SK-N-SH (cell line): ENCODE measurements around the gene TMEM254. TPM values are rescaled to one million over a fixed set of nuclear protein-coding genes. Genes with fewer than 3 reads are reported as not detected.

ENCODE experiments used
- CTCF ChIA-PET: fragments of 300-600, 350-600 bp; formaldehyde crosslinking; extraction: SDS; loops from one replicate; lab custom pipeline; 2021; lab: Yijun Ruan, JAX
- POLR2A ChIA-PET: fragments of 350-600 bp; sonication (Branson Sonifier 250); formaldehyde crosslinking; extraction: SDS; loops from one replicate; lab custom pipeline; 2020; ENCODE audit warnings: antibody characterized with exemption, inconsistent platforms; lab: Yijun Ruan, JAX
- DNase-seq: peaks from one replicate; pipeline ENCODE4 v3.0.0; 2012
- H2AFZ ChIP-seq: fragments of 200-600 bp; sonication (generic); 2 replicates; pipeline ENCODE4 v1.8.1; 2016; ENCODE audit warnings: antibody characterized with exemption, mild to moderate bottlenecking, low read depth
- H3F3A ChIP-seq: fragments of 200-600 bp; sonication (generic); replicated peaks from 2 replicates; pipeline ENCODE3; 2016; ENCODE audit warnings: antibody characterized with exemption, mild to moderate bottlenecking; ENCODE audit not compliant: insufficient read depth
- H3K27ac ChIP-seq, 2 experiments: fragments of 200-500 bp in 1 of 2; fragments of 200-600 bp in 1 of 2; sonication (Bioruptor generic) in 1 of 2; sonication (generic), shearing (Covaris generic) in 1 of 2; 2 replicates each; pipeline versions ENCODE4 v1.5.1 to v1.6.1; 2014 to 2016; ENCODE audit warnings: low read depth in 2 of 2, inconsistent platforms in 1 of 2, low read length in 1 of 2, mild to moderate bottlenecking in 1 of 2, mixed read lengths in 1 of 2
- H3K27me3 ChIP-seq: fragments of 200-600 bp; sonication (generic), shearing (Covaris generic); 2 replicates; pipeline ENCODE4 v1.6.1; 2016; ENCODE audit warnings: mixed run types; ENCODE audit not compliant: insufficient read depth
- H3K36me3 ChIP-seq, 2 experiments: fragments of 200-500 bp in 1 of 2; fragments of 200-600 bp in 1 of 2; sonication (Bioruptor generic) in 1 of 2; sonication (generic) in 1 of 2; replicated peaks in 1 of 2; 2 replicates each; pipeline versions ENCODE3 to v1.5.1; 2014 to 2016; ENCODE audit warnings: low read length in 1 of 2, mild to moderate bottlenecking in 1 of 2; ENCODE audit not compliant: insufficient read depth in 2 of 2, control insufficient read depth in 1 of 2
- H3K4me1 ChIP-seq, 2 experiments: fragments of 200-500 bp in 1 of 2; fragments of 200-600 bp in 1 of 2; sonication (Bioruptor generic) in 1 of 2; sonication (generic), shearing (Covaris generic) in 1 of 2; 2 replicates each; pipeline versions ENCODE4 v1.5.1 to v1.6.1; 2014 to 2016; ENCODE audit warnings: low read depth in 1 of 2, low read length in 1 of 2, mixed run types in 1 of 2; ENCODE audit not compliant: insufficient read depth in 2 of 2, control insufficient read depth in 1 of 2
- H3K4me2 ChIP-seq: fragments of 200-600 bp; sonication (generic), shearing (Covaris generic); 2 replicates; pipeline ENCODE4 v1.6.1; 2017; ENCODE audit warnings: mixed run types
- H3K4me3 ChIP-seq, 2 experiments: fragments of 200-500 bp in 1 of 2; fragments of 200-600 bp in 1 of 2; sonication (Bioruptor generic) in 1 of 2; sonication (generic), shearing (Covaris generic) in 1 of 2; 2 replicates each; pipeline versions ENCODE4 v1.5.1 to v1.8.1; 2014 to 2016; ENCODE audit warnings: low read depth in 2 of 2, inconsistent platforms in 1 of 2, low read length in 1 of 2, mild to moderate bottlenecking in 1 of 2, mixed read lengths in 1 of 2, moderate library complexity in 1 of 2
- H3K79me2 ChIP-seq: fragments of 200-600 bp; sonication (generic); 2 replicates; pipeline ENCODE4 v1.8.1; 2017; ENCODE audit warnings: mild to moderate bottlenecking; ENCODE audit not compliant: insufficient read depth
- H3K9ac ChIP-seq: fragments of 200-600 bp; sonication (generic); 2 replicates; pipeline ENCODE4 v1.6.1; 2017; ENCODE audit warnings: mixed run types
- H3K9me2 ChIP-seq: fragments of 200-600 bp; sonication (generic); 2 replicates; pipeline ENCODE4 v1.6.1; 2017; ENCODE audit warnings: mixed run types
- H3K9me3 ChIP-seq: fragments of 200-600 bp; sonication (generic); 2 replicates; pipeline ENCODE4 v1.6.1; 2017; ENCODE audit warnings: mixed run types, mild to moderate bottlenecking, moderate library complexity
- H4K20me1 ChIP-seq: fragments of 200-600 bp; sonication (generic); 2 replicates; pipeline ENCODE4 v1.6.1; 2017; ENCODE audit warnings: mild to moderate bottlenecking, mixed run types; ENCODE audit not compliant: insufficient read depth
- CHD2 ChIP-seq: fragments of 150-350 bp; IDR thresholded peaks from 2 replicates; pipeline ENCODE4 v1.6.1; 2018; ENCODE audit warnings: low read length; ENCODE audit not compliant: partially characterized antibody
- ELF1 ChIP-seq: IDR thresholded peaks from 2 replicates; pipeline ENCODE4 v1.4.0; 2012
- EZH2phosphoT487 ChIP-seq: fragments of 200-600 bp; sonication (generic); IDR thresholded peaks from 2 replicates; pipeline ENCODE4 v1.6.1; 2017; ENCODE audit warnings: low read depth, mixed run types, mild to moderate bottlenecking, antibody characterized with exemption, moderate library complexity, borderline replicate concordance
- JUND ChIP-seq: IDR thresholded peaks from 2 replicates; pipeline ENCODE4 v1.4.0; 2012
- MEF2A ChIP-seq: IDR thresholded peaks from 2 replicates; pipeline ENCODE4 v1.4.0; 2012; ENCODE audit warnings: low read depth, borderline replicate concordance
- MXI1 ChIP-seq: IDR thresholded peaks from 2 replicates; pipeline ENCODE4 v1.6.1; 2012; ENCODE audit warnings: mild to moderate bottlenecking, low read depth, low read length, improper control_type of control experiment
- NFIC ChIP-seq: IDR thresholded peaks from 2 replicates; pipeline ENCODE4 v1.4.0; 2012; ENCODE audit warnings: borderline replicate concordance
- RAD21 ChIP-seq: IDR thresholded peaks from 2 replicates; pipeline ENCODE4 v1.6.1; 2012; ENCODE audit warnings: mild to moderate bottlenecking, low read length
- RCOR1 ChIP-seq: fragments of 150-350 bp; IDR thresholded peaks from 2 replicates; pipeline ENCODE4 v1.6.1; 2017; ENCODE audit warnings: antibody characterized with exemption, low read length
- RFX5 ChIP-seq: IDR thresholded peaks from 2 replicates; pipeline ENCODE4 v1.6.1; 2012; ENCODE audit warnings: mild to moderate bottlenecking, improper control_type of control experiment, low read length
- SIN3A ChIP-seq: IDR thresholded peaks from 2 replicates; pipeline ENCODE4 v1.6.1; 2012; ENCODE audit warnings: low read depth, mild to moderate bottlenecking, low read length, moderate library complexity, borderline replicate concordance
- TAF1 ChIP-seq: IDR thresholded peaks from 2 replicates; pipeline ENCODE4 v1.6.1; 2012; ENCODE audit warnings: low read depth, mild to moderate bottlenecking, low read length, moderate library complexity, borderline replicate concordance
- YY1 ChIP-seq: IDR thresholded peaks from 2 replicates; pipeline ENCODE4 v1.4.0; 2012; ENCODE audit warnings: low read depth, mild to moderate bottlenecking
- WGBS: methylation state at CpG from one replicate; pipeline ENCODE4 v1.1.6; 2017; ENCODE audit warnings: low lambda C conversion rate; 5-methylcytosine and 5-hydroxymethylcytosine counted together
- polyA plus RNA-seq, 3 experiments: library from polyadenylated mRNA; depleted of rRNA; stranded (reverse); fragments of >200 nt; gene quantifications; 2 replicates each; pipeline ENCODE4 v1.2.3, GENCODE V29; 2012
- TF ChIP-seq, protein P1 (sequence below): fragments of 150-350 bp; IDR thresholded peaks from 2 replicates; pipeline ENCODE4 v1.6.1; 2017; ENCODE audit warnings: antibody characterized with exemption, low read length, low read depth, borderline replicate concordance
- TF ChIP-seq, protein P2 (sequence below): IDR thresholded peaks from 2 replicates; pipeline ENCODE4; 2012
- TF ChIP-seq, protein P3 (sequence below): IDR thresholded peaks from 2 replicates; pipeline ENCODE4 v1.4.0; 2012; ENCODE audit warnings: low read depth, borderline replicate concordance
- TF ChIP-seq, protein P4 (sequence below): IDR thresholded peaks from 2 replicates; pipeline ENCODE4 v1.4.0; 2012; ENCODE audit warnings: low read depth
- TF ChIP-seq, protein P5 (sequence below): fragments of 150-350 bp; IDR thresholded peaks from 2 replicates; pipeline ENCODE4 v1.6.1; 2016; ENCODE audit warnings: mild to moderate bottlenecking, low read depth, low read length
- TF ChIP-seq, protein P6 (sequence below): IDR thresholded peaks from 2 replicates; pipeline ENCODE4 v1.4.0; 2012; ENCODE audit warnings: low read depth, borderline replicate concordance

TMEM254 gene
- polyA plus RNA-seq, 1 of the 3 experiments (the other 2 are of a cell fraction), result 20.5 TPM

DNA sequence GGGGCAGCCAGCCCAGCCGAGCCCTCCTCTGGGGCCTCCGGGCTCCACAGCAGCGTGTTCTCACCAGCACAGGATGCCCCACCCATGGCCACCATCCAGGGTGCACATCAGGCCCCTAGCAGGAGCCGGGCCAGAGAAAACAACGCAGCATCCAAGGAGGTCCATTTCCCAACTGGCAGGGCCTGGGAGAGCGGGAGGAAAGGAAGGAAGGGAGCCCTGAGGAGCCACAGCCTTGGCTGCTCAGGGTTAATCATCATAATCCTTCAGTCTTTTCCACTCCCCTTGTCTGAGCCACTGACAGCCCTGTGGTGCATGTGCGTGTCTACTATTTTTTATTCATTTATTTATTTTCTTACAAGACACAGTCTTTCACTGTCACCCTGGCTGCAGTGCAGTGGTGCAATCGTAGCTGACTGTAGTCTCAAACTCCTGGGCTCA, 57.7 kb downstream of the TMEM254 start:
- no peaks in the 10 kb centered on the region for H3K9me2 ChIP-seq
- H3K27me3 ChIP-seq, result peaks cover 23% of the 10 kb centered on the region; the same call in 1 of the 2 replicates
- CTCF ChIA-PET, result no interaction called here
- no peaks in the 10 kb centered on the region for H4K20me1 ChIP-seq
- no peaks in the 10 kb centered on the region; a peak in 1 of 4 replicates for H3K4me1 ChIP-seq
- TF ChIP-seq, protein P1, sequence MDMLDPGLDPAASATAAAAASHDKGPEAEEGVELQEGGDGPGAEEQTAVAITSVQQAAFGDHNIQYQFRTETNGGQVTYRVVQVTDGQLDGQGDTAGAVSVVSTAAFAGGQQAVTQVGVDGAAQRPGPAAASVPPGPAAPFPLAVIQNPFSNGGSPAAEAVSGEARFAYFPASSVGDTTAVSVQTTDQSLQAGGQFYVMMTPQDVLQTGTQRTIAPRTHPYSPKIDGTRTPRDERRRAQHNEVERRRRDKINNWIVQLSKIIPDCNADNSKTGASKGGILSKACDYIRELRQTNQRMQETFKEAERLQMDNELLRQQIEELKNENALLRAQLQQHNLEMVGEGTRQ, result no peak
- TF ChIP-seq EZH2phosphoT487 (no peak), ELF1 (no peak), CHD2 (no peak), JUND (no peak), SIN3A (no peak), RCOR1 (no peak), RFX5 (no peak), MXI1 (no peak), NFIC (no peak), MEF2A (no peak), RAD21 (no peak), TAF1 (no peak), YY1 (no peak)
- TF ChIP-seq, protein P2, sequence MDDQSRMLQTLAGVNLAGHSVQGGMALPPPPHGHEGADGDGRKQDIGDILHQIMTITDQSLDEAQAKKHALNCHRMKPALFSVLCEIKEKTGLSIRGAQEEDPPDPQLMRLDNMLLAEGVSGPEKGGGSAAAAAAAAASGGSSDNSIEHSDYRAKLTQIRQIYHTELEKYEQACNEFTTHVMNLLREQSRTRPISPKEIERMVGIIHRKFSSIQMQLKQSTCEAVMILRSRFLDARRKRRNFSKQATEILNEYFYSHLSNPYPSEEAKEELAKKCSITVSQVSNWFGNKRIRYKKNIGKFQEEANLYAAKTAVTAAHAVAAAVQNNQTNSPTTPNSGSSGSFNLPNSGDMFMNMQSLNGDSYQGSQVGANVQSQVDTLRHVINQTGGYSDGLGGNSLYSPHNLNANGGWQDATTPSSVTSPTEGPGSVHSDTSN, result no peak
- TF ChIP-seq, protein P3, sequence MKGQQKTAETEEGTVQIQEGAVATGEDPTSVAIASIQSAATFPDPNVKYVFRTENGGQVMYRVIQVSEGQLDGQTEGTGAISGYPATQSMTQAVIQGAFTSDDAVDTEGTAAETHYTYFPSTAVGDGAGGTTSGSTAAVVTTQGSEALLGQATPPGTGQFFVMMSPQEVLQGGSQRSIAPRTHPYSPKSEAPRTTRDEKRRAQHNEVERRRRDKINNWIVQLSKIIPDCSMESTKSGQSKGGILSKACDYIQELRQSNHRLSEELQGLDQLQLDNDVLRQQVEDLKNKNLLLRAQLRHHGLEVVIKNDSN, result no peak
- TF ChIP-seq, protein P4, sequence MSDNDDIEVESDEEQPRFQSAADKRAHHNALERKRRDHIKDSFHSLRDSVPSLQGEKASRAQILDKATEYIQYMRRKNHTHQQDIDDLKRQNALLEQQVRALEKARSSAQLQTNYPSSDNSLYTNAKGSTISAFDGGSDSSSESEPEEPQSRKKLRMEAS, result no peak
- TF ChIP-seq, protein P5, sequence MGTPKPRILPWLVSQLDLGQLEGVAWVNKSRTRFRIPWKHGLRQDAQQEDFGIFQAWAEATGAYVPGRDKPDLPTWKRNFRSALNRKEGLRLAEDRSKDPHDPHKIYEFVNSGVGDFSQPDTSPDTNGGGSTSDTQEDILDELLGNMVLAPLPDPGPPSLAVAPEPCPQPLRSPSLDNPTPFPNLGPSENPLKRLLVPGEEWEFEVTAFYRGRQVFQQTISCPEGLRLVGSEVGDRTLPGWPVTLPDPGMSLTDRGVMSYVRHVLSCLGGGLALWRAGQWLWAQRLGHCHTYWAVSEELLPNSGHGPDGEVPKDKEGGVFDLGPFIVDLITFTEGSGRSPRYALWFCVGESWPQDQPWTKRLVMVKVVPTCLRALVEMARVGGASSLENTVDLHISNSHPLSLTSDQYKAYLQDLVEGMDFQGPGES, result no peak
- TF ChIP-seq, protein P6, sequence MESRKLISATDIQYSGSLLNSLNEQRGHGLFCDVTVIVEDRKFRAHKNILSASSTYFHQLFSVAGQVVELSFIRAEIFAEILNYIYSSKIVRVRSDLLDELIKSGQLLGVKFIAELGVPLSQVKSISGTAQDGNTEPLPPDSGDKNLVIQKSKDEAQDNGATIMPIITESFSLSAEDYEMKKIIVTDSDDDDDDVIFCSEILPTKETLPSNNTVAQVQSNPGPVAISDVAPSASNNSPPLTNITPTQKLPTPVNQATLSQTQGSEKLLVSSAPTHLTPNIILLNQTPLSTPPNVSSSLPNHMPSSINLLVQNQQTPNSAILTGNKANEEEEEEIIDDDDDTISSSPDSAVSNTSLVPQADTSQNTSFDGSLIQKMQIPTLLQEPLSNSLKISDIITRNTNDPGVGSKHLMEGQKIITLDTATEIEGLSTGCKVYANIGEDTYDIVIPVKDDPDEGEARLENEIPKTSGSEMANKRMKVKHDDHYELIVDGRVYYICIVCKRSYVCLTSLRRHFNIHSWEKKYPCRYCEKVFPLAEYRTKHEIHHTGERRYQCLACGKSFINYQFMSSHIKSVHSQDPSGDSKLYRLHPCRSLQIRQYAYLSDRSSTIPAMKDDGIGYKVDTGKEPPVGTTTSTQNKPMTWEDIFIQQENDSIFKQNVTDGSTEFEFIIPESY, result no peak
- no peak overlapping the region for H3K9ac ChIP-seq
- POLR2A ChIA-PET, result no interaction called here
- H3K36me3 ChIP-seq, result no peaks in the 10 kb centered on the region
- no peak for DNase-seq
- H2AFZ ChIP-seq, result no peak overlapping the region
- H3F3A ChIP-seq, result no peaks in the 10 kb centered on the region
- no peak overlapping the region for H3K4me2 ChIP-seq
- no peaks in the 10 kb centered on the region for H3K79me2 ChIP-seq
- WGBS, result 83% methylated on average over 4 of the region's 8 CpGs
- no peak overlapping the region for H3K27ac ChIP-seq
- no peaks in the 10 kb centered on the region for H3K9me3 ChIP-seq
- H3K4me3 ChIP-seq, result no peak overlapping the region
